Endothelial cell of umbilical vein (primary cell): ENCODE data around the gene C14orf180. TPM values are rescaled to one million over a fixed set of nuclear protein-coding genes. Genes with fewer than 3 reads are reported as not detected.

Source experiments
- BruUV-seq: library from RNA; stranded (reverse); fragments of 400-500 nt; replicated peaks from 2 replicates; lab custom pipeline; 2021; lab: Mats Ljungman, UMichigan
- CTCF ChIA-PET: fragments of 300-600, 350-600 bp; sonication (Branson Sonifier 250); formaldehyde crosslinking; loops from one replicate; lab custom pipeline; 2021; ENCODE audit warnings: antibody characterized with exemption, inconsistent platforms; lab: Charles Lee
- POLR2A ChIA-PET: fragments of 300-600, 350-600 bp; sonication (Branson Sonifier 250); formaldehyde crosslinking; loops from one replicate; lab custom pipeline; 2021; ENCODE audit warnings: antibody characterized with exemption, inconsistent platforms; lab: Charles Lee
- DNase-seq: peaks from one replicate; pipeline ENCODE4 v3.0.0-alpha.2; 2011; ENCODE audit warnings: low read depth, low spot score
- FAIRE-seq: peaks from 2 replicates; lab custom pipeline; 2011; peaks lifted over from hg19 to GRCh38; lab: Jason Lieb, UNC
- H2AFZ ChIP-seq: 2 replicates; pipeline ENCODE4 v1.6.0; 2012; ENCODE audit warnings: low read depth, low read length, control low read depth, inconsistent platforms
- H3K27ac ChIP-seq: 2 replicates; pipeline ENCODE4 v1.5.1; 2011; ENCODE audit warnings: low read depth, mild to moderate bottlenecking, control low read depth, low read length, moderate library complexity; ENCODE audit not compliant: insufficient read depth
- H3K27me3 ChIP-seq, 2 experiments: 2 replicates each; pipeline versions ENCODE4 v1.6.0 to v1.6.1; 2011; ENCODE audit warnings: low read length in 2 of 2, mixed read lengths in 1 of 2; ENCODE audit not compliant: control insufficient read depth in 2 of 2, insufficient read depth in 2 of 2
- H3K36me3 ChIP-seq, 2 experiments: 2 replicates in 1 of 2; 3 replicates in 1 of 2; pipeline ENCODE4 v1.5.1; 2011; ENCODE audit warnings: low read length in 2 of 2, mild to moderate bottlenecking in 1 of 2, moderate library complexity in 1 of 2; ENCODE audit not compliant: control insufficient read depth in 2 of 2, insufficient read depth in 2 of 2; ENCODE audit errors: extremely low read depth in 1 of 2
- H3K4me1 ChIP-seq: 3 replicates; pipeline ENCODE4 v1.5.1; 2011; ENCODE audit warnings: mild to moderate bottlenecking, low read length; ENCODE audit not compliant: control insufficient read depth, insufficient read depth; ENCODE audit errors: extremely low read depth
- H3K4me2 ChIP-seq: 2 replicates; pipeline ENCODE4 v1.6.1; 2011; ENCODE audit warnings: low read length, control low read depth, mixed read lengths; ENCODE audit not compliant: insufficient read depth
- H3K4me3 ChIP-seq, 3 experiments: fragments of 200-600 bp in 1 of 3; sonication (generic), shearing (Covaris generic) in 1 of 3; replicated peaks in 1 of 3; 2 replicates each; pipeline ENCODE4 v1.5.1; 2011 to 2016; ENCODE audit warnings: control low read depth in 3 of 3, low read length in 3 of 3, mild to moderate bottlenecking in 2 of 3, inconsistent platforms in 1 of 3, low read depth in 1 of 3, moderate library complexity in 1 of 3; ENCODE audit not compliant: insufficient read depth in 1 of 3
- H3K79me2 ChIP-seq: 2 replicates; pipeline ENCODE4 v1.6.0; 2012; ENCODE audit warnings: low read length, inconsistent platforms; ENCODE audit not compliant: control insufficient read depth, insufficient read depth
- H3K9ac ChIP-seq: replicated peaks from 2 replicates; pipeline ENCODE3; 2011; ENCODE audit warnings: low read length, control low read depth; ENCODE audit not compliant: insufficient read depth; ENCODE audit errors: extremely low read depth
- H3K9me1 ChIP-seq: replicated peaks from 3 replicates; pipeline ENCODE4 v1.6.0; 2011; ENCODE audit warnings: mild to moderate bottlenecking, low read length; ENCODE audit not compliant: control insufficient read depth, insufficient read depth; ENCODE audit errors: extremely low read depth
- H3K9me3 ChIP-seq: replicated peaks from 2 replicates; pipeline ENCODE4 v1.5.1; 2012; ENCODE audit warnings: low read length, inconsistent platforms; ENCODE audit not compliant: control insufficient read depth, insufficient read depth
- H4K20me1 ChIP-seq: replicated peaks from 2 replicates; pipeline ENCODE3; 2011; ENCODE audit warnings: mild to moderate bottlenecking, low read length; ENCODE audit not compliant: control insufficient read depth, insufficient read depth; ENCODE audit errors: extremely low read depth
- EZH2 ChIP-seq: IDR thresholded peaks from 2 replicates; pipeline ENCODE4 v1.6.1; 2012; ENCODE audit warnings: borderline replicate concordance, low read depth, mild to moderate bottlenecking, moderate library complexity, low read length, inconsistent platforms; ENCODE audit not compliant: severe bottlenecking
- FOS ChIP-seq: IDR thresholded peaks from 2 replicates; pipeline ENCODE4 v1.6.1; 2011; ENCODE audit warnings: mild to moderate bottlenecking, low read length, moderate library complexity, borderline replicate concordance; ENCODE audit not compliant: insufficient read depth
- GATA2 ChIP-seq: IDR thresholded peaks from 2 replicates; pipeline ENCODE4 v1.7.0; 2011; ENCODE audit warnings: low read depth, mild to moderate bottlenecking, moderate library complexity, mixed read lengths, low read length; ENCODE audit not compliant: insufficient read length, insufficient read depth
- JUN ChIP-seq: IDR thresholded peaks from 2 replicates; pipeline ENCODE4 v1.6.1; 2011; ENCODE audit warnings: borderline replicate concordance, low read depth; ENCODE audit not compliant: insufficient read length, insufficient read depth
- MYC ChIP-seq: IDR thresholded peaks from one replicate; pipeline ENCODE4 v1.6.1; 2011; ENCODE audit warnings: mild to moderate bottlenecking, low read depth, low read length
- POLR2A ChIP-seq: IDR thresholded peaks from 2 replicates; pipeline ENCODE4 v1.6.1; 2012; ENCODE audit warnings: low read depth, mild to moderate bottlenecking, control low read depth, low read length
- POLR2AphosphoS5 ChIP-seq: IDR thresholded peaks from 2 replicates; pipeline ENCODE4 v1.6.1; 2012; ENCODE audit warnings: low read depth, mild to moderate bottlenecking, control low read depth, low read length, moderate library complexity; ENCODE audit not compliant: insufficient read depth
- dilution Hi-C: fragments of 300-500 bp; cut with MboI; formaldehyde crosslinking; loops from one replicate; pipeline ENCODE4 v1.15.0; 2019; ENCODE audit warnings: low sequenced_read_pairs; ENCODE audit not compliant: extremely low pct_ligation_motif_present
- intact Hi-C: fragments of 100-400 bp; cut with micrococcal nuclease; formaldehyde crosslinking; loops from one replicate; pipeline ENCODE4 v1.10.0; 2022
- polyA plus RNA-seq, 4 experiments: library from polyadenylated mRNA; depleted of rRNA in 3 of 4; stranded (reverse) in 3 of 4; unstranded in 1 of 4; fragments of >200 nt; gene quantifications; 2 replicates each; pipeline versions ENCODE4 v1.2.1 to v1.2.3, GENCODE V29; 2011 to 2012; ENCODE audit warnings: missing spikeins in 1 of 4
- total RNA-seq: library from RNA; stranded (reverse); gene quantifications from 2 replicates; pipeline ENCODE4 v1.2.3, GENCODE V29; 2021
- TF ChIP-seq, protein P1 (sequence below), 2 donors: IDR thresholded peaks; 1 replicate in 1 of 2; 2 replicates in 1 of 2; pipeline ENCODE4 v1.5.1; 2011; ENCODE audit warnings: low read length in 2 of 2, mild to moderate bottlenecking in 2 of 2, moderate library complexity in 2 of 2, control low read depth in 1 of 2, inconsistent platforms in 1 of 2, low read depth in 1 of 2; ENCODE audit not compliant: insufficient read depth in 1 of 2; ENCODE audit errors: extremely low read depth in 1 of 2
- TF ChIP-seq, protein P2 (sequence below): IDR thresholded peaks from 2 replicates; pipeline ENCODE4 v1.6.1; 2011; ENCODE audit not compliant: insufficient read depth, insufficient read length

Gene C14orf180
- total and polyA plus RNA-seq, 2 donors (not counting 3 experiments of a cell fraction or from before 2014, with no cell fraction given) = not detected

DNA sequence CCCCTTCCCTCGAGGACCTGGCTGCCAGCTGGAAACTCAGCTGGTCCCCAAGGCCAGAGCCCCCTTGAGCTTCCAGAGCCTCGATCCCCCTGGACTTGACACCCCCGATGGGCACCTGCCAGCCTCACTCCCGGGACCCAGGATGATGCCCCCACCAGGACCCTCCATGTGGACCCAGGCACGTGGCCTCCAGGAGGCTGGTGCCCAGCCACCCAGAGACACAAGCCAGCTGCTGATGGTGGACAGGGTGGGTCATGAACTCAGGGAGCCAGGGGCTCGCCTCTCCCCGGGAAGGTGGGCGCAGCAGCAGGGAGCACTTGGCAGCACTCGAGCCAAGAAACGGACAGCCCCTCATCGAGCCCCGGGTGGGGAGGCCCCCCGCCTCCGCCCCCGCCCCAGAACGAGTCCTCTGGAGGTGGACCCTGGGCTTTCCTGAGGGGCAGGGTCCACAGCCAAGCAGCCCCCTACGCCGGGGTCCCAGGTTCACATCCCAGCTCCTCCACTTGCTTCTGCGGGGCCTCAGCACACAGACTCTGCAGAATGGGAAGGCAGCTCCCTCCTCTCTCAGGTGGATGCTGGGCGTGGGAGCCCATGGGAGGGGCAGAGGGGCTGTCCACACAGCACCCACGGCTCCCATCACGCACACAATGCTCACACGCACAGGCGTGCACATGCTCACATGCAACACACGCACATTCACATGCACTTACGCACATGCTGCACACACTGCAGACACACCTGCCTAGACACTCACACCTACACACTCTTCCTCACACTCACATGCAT, 12.1 kb downstream of the C14orf180 start:
- H3K9me1 ChIP-seq = no peaks in the 10 kb centered on the region
- CTCF ChIA-PET = no interaction called here
- no peaks in the 10 kb centered on the region for H3K4me1 ChIP-seq
- no peaks in the 10 kb centered on the region for H3K27me3 ChIP-seq
- no peak for FAIRE-seq
- BruUV-seq = no TSS peak
- H3K4me3 ChIP-seq = no peak overlapping the region
- TF ChIP-seq, protein P1, sequence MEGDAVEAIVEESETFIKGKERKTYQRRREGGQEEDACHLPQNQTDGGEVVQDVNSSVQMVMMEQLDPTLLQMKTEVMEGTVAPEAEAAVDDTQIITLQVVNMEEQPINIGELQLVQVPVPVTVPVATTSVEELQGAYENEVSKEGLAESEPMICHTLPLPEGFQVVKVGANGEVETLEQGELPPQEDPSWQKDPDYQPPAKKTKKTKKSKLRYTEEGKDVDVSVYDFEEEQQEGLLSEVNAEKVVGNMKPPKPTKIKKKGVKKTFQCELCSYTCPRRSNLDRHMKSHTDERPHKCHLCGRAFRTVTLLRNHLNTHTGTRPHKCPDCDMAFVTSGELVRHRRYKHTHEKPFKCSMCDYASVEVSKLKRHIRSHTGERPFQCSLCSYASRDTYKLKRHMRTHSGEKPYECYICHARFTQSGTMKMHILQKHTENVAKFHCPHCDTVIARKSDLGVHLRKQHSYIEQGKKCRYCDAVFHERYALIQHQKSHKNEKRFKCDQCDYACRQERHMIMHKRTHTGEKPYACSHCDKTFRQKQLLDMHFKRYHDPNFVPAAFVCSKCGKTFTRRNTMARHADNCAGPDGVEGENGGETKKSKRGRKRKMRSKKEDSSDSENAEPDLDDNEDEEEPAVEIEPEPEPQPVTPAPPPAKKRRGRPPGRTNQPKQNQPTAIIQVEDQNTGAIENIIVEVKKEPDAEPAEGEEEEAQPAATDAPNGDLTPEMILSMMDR (IDR thresholded peaks at IDR 0.05; ENCODE audit: extremely low read depth in 1 of 2, insufficient read depth in 1 of 2, low read depth in 1 of 2, low read length in 2 of 2) = no peak
- TF ChIP-seq POLR2AphosphoS5 (no peak), GATA2 (no peak)
- H3K4me2 ChIP-seq = no peak overlapping the region
- intact Hi-C loops = no loop called here
- H4K20me1 ChIP-seq = no peaks in the 10 kb centered on the region
- H3K9ac ChIP-seq = no peak overlapping the region
- H3K79me2 ChIP-seq = no peaks in the 10 kb centered on the region
- H3K9me3 ChIP-seq = no peaks in the 10 kb centered on the region
- H2AFZ ChIP-seq = no peak overlapping the region
- DNase-seq = no peak
- dilution Hi-C loops = no loop called here
- H3K27ac ChIP-seq = no peak overlapping the region
- no peaks in the 10 kb centered on the region for H3K36me3 ChIP-seq
- POLR2A ChIA-PET = no interaction called here

GRCh38 chr14:104592292-104592672, 12.7 kb downstream of the C14orf180 start:
- H3K27ac ChIP-seq = no peak overlapping the region
- no peak overlapping the region for H3K4me3 ChIP-seq
- no peaks in the 10 kb centered on the region for H3K27me3 ChIP-seq
- ChIA-PET CTCF (no interaction called here), POLR2A (no interaction called here)
- H3K4me1 ChIP-seq = no peaks in the 10 kb centered on the region
- no peak overlapping the region for H2AFZ ChIP-seq
- no peaks in the 10 kb centered on the region for H4K20me1 ChIP-seq
- dilution Hi-C loops = no loop called here
- TF ChIP-seq, protein P1 (IDR thresholded peaks at IDR 0.05; ENCODE audit: extremely low read depth in 1 of 2, insufficient read depth in 1 of 2, low read depth in 1 of 2, low read length in 2 of 2) = no peak
- TF ChIP-seq POLR2AphosphoS5 = no peak
- no peak for TF ChIP-seq POLR2A
- TF ChIP-seq FOS = no peak
- TF ChIP-seq EZH2 = no peak
- no peak for TF ChIP-seq JUN
- TF ChIP-seq, protein P2, sequence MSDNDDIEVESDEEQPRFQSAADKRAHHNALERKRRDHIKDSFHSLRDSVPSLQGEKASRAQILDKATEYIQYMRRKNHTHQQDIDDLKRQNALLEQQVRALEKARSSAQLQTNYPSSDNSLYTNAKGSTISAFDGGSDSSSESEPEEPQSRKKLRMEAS = no peak
- no peak for TF ChIP-seq GATA2
- TF ChIP-seq MYC = no peak
- H3K79me2 ChIP-seq = no peaks in the 10 kb centered on the region
- no peaks in the 10 kb centered on the region for H3K36me3 ChIP-seq
- intact Hi-C loops = no loop called here
- no peak for FAIRE-seq
- no peak overlapping the region for H3K4me2 ChIP-seq
- no TSS peak for BruUV-seq
- H3K9me3 ChIP-seq = no peaks in the 10 kb centered on the region
- H3K9me1 ChIP-seq = no peaks in the 10 kb centered on the region
- no peak overlapping the region for H3K9ac ChIP-seq
- DNase-seq = no peak
